OCI-LY7 (cell line): ENCODE measurements around the gene STARD3. TPM values are rescaled to one million over a fixed set of nuclear protein-coding genes. Genes with fewer than 3 reads are reported as not detected.

Experiments used
- BruUV-seq: library from RNA; stranded (reverse); fragments of 400-500 nt; replicated peaks from 2 replicates; lab custom pipeline; 2021; lab: Mats Ljungman, UMichigan
- CTCF ChIA-PET: fragments of 300-600 bp; sonication (Branson Sonifier 250); formaldehyde crosslinking; loops from one replicate; lab custom pipeline; 2022; ENCODE audit warnings: antibody characterized with exemption; ENCODE audit not compliant: unreplicated experiment; lab: Charles Lee
- POLR2A ChIA-PET: fragments of 300-600 bp; sonication (Branson Sonifier 250); formaldehyde crosslinking; loops from one replicate; lab custom pipeline; 2022; ENCODE audit warnings: antibody characterized with exemption; lab: Charles Lee
- DNase-seq: peaks from one replicate; pipeline ENCODE4 v3.0.0-alpha.2; 2015; ENCODE audit warnings: low spot score
- H2AFZ ChIP-seq: fragments of 200-600 bp; sonication (generic), shearing (Covaris generic); 2 replicates; pipeline ENCODE4 v1.6.1; 2014; ENCODE audit warnings: mild to moderate bottlenecking, antibody characterized with exemption, low read length, moderate library complexity
- H3K27ac ChIP-seq: fragments of 200-600 bp; sonication (generic); 2 replicates; pipeline ENCODE4 v1.5.1; 2014; ENCODE audit warnings: mixed run types, low read depth, mild to moderate bottlenecking, moderate library complexity, low read length, inconsistent platforms; ENCODE audit not compliant: poor library complexity, severe bottlenecking
- H3K36me3 ChIP-seq: fragments of 200-600 bp; sonication (generic); 2 replicates; pipeline ENCODE4 v1.6.1; 2014; ENCODE audit warnings: mild to moderate bottlenecking, antibody characterized with exemption, low read length, moderate library complexity, mixed read lengths; ENCODE audit not compliant: insufficient read depth
- H3K4me1 ChIP-seq: fragments of 200-600 bp; sonication (generic); 2 replicates; pipeline ENCODE4 v1.5.1; 2014; ENCODE audit warnings: mild to moderate bottlenecking, low read length; ENCODE audit not compliant: insufficient read depth, poor library complexity, severe bottlenecking
- H3K4me2 ChIP-seq: fragments of 200-600 bp; sonication (generic); 2 replicates; pipeline ENCODE4 v1.6.1; 2014; ENCODE audit warnings: mild to moderate bottlenecking, low read length
- H3K4me3 ChIP-seq: fragments of 200-600 bp; sonication (generic); 2 replicates; pipeline ENCODE4 v1.5.1; 2014; ENCODE audit warnings: mild to moderate bottlenecking, low read depth, low read length; ENCODE audit not compliant: poor library complexity, severe bottlenecking
- H3K79me2 ChIP-seq: fragments of 200-600 bp; sonication (generic); 2 replicates; pipeline ENCODE4 v1.6.1; 2016; ENCODE audit warnings: low read depth, mild to moderate bottlenecking, low read length, moderate library complexity, mixed read lengths; ENCODE audit not compliant: insufficient read depth
- H3K9me2 ChIP-seq: fragments of 200-600 bp; sonication (generic); 2 replicates; pipeline ENCODE4 v1.6.1; 2016; ENCODE audit warnings: mild to moderate bottlenecking, low read length, mixed read lengths; ENCODE audit not compliant: insufficient read depth
- H3K9me3 ChIP-seq: fragments of 200-600 bp; sonication (generic); 2 replicates; pipeline ENCODE4 v1.6.1; 2014; ENCODE audit warnings: mild to moderate bottlenecking, mixed run types, low read length, mixed read lengths
- H4K20me1 ChIP-seq: fragments of 200-600 bp; sonication (generic); 2 replicates; pipeline ENCODE4 v1.6.1; 2014; ENCODE audit warnings: mild to moderate bottlenecking, antibody characterized with exemption, low read length, moderate library complexity, mixed read lengths; ENCODE audit not compliant: insufficient read depth
- CTCF ChIP-seq: fragments of 200-600 bp; sonication (generic); conservative IDR thresholded peaks from 2 replicates; pipeline ENCODE4 v1.5.1; 2014; ENCODE audit warnings: mild to moderate bottlenecking, antibody characterized with exemption, low read length, moderate library complexity, mixed read lengths
- EZH2phosphoT487 ChIP-seq: fragments of 200-600 bp; sonication (generic); IDR thresholded peaks from 2 replicates; pipeline ENCODE4 v1.6.1; 2018; ENCODE audit warnings: low read depth, borderline replicate concordance, mild to moderate bottlenecking, mixed run types, antibody characterized with exemption, low read length, moderate library complexity, mixed read lengths
- intact Hi-C: fragments of 100-400 bp; cut with micrococcal nuclease; formaldehyde crosslinking; loops from one replicate; pipeline ENCODE4 v1.10.0; 2022; ENCODE audit not compliant: unreplicated experiment
- total RNA-seq, 2 experiments: library from RNA; depleted of rRNA in 1 of 2; stranded (reverse); fragments of >200 nt in 1 of 2; shearing (Covaris generic) in 1 of 2; gene quantifications; 2 replicates each; pipeline ENCODE4 v1.2.3, GENCODE V29; 2014 to 2022

The STARD3 gene
- total RNA-seq, 2 experiments from 2014 or later, result 36.5 to 54.2 TPM

- Histone ChIP-seq H2AFZ (no peak overlapping the region), H3K9me2 (no peaks in the 10 kb centered on the region), H3K4me3 (no peak overlapping the region), H3K4me2 (no peak overlapping the region), H3K36me3 (no peaks in the 10 kb centered on the region), H3K79me2 (no peaks in the 10 kb centered on the region), H3K9me3 (no peaks in the 10 kb centered on the region), H3K27ac (no peak overlapping the region), H4K20me1 (no peaks in the 10 kb centered on the region), H3K4me1 (peaks cover 26% of the 10 kb centered on the region)
- intact Hi-C loops, result no loop called here
- TF ChIP-seq CTCF (no peak), EZH2phosphoT487 (no peak)
- BruUV-seq, result no TSS peak
- no peak for DNase-seq
- ChIA-PET CTCF (no interaction called here), POLR2A (no interaction called here)
These were observed 36.6 kb downstream of the STARD3 start for GRCh38 chr17:39673335-39674081.

- no TSS peak for BruUV-seq
- H3K27ac ChIP-seq, result no peak overlapping the region
- no peak overlapping the region for H3K4me2 ChIP-seq
- H3K4me3 ChIP-seq, result no peak overlapping the region
- H3K9me3 ChIP-seq, result no peaks in the 10 kb centered on the region
- H3K4me1 ChIP-seq, result peaks cover 28% of the 10 kb centered on the region
- CTCF ChIA-PET, result no interaction called here
- H2AFZ ChIP-seq, result no peak overlapping the region
- intact Hi-C loops, result no loop called here
- TF ChIP-seq EZH2phosphoT487, result no peak
- no peaks in the 10 kb centered on the region for H4K20me1 ChIP-seq
- no peaks in the 10 kb centered on the region for H3K79me2 ChIP-seq
- H3K9me2 ChIP-seq, result no peaks in the 10 kb centered on the region
- no peaks in the 10 kb centered on the region for H3K36me3 ChIP-seq
- POLR2A ChIA-PET, result interaction anchor here (0.5 kb wide), 1 partner anchor 102 kb away, joined by 3 read pairs; no protein-coding TSS in a partner anchor
- no peak for DNase-seq
These were observed 37.2 kb downstream of the STARD3 start for GRCh38 chr17:39674179-39674578.

GRCh38 chr17:39674702-39675389 is 37.9 kb downstream of the STARD3 start:
- intact Hi-C loops, result no loop called here
- DNase-seq, result peak; percentile 58
- H3K9me2 ChIP-seq, result no peaks in the 10 kb centered on the region
- no peaks in the 10 kb centered on the region for H3K36me3 ChIP-seq
- no peak overlapping the region for H3K4me2 ChIP-seq
- H3K4me1 ChIP-seq, result peaks cover 35% of the 10 kb centered on the region
- H3K4me3 ChIP-seq, result no peak overlapping the region
- H3K9me3 ChIP-seq, result no peaks in the 10 kb centered on the region
- ChIA-PET POLR2A (interaction anchor here (0.5 to 1.1 kb wide), 2 partner anchors 13 to 101 kb away, joined by 3 read pairs; partner anchors contain the start of gene PGAP3), CTCF (interaction anchor here (1.0 kb wide), 1 partner anchor 118 kb away, joined by 3 read pairs; no protein-coding TSS in a partner anchor)
- H2AFZ ChIP-seq, result no peak overlapping the region; the same call in 1 of the 2 replicates
- no TSS peak for BruUV-seq
- TF ChIP-seq EZH2phosphoT487 (no peak), CTCF (no peak)
- no peaks in the 10 kb centered on the region for H4K20me1 ChIP-seq
- H3K79me2 ChIP-seq, result no peaks in the 10 kb centered on the region
- H3K27ac ChIP-seq, result peak overlapping the region; percentile 13
